Stomach (tissue), 4 donors: ENCODE results near the gene KIF21A.

Experiments used
- CTCF ChIP-seq, 7 experiments: fragments of 450-650 bp in 4 of 7; fragments of 200-600 bp in 3 of 7; sonication (generic) in 3 of 7; IDR thresholded peaks; one replicate each; pipeline ENCODE4 v1.5.1; 2016 to 2019; ENCODE audit warnings: antibody characterized with exemption in 7 of 7, control low read depth in 2 of 7, mild to moderate bottlenecking in 1 of 7
- POLR2AphosphoS5 ChIP-seq, 3 donors: sonication (generic); formaldehyde crosslinking; IDR thresholded peaks; one replicate each; pipeline ENCODE4 v1.6.1; 2016; ENCODE audit warnings: antibody characterized with exemption in 3 of 3

GRCh38 chr12:39332661-39333175 lies 110.2 kb downstream of the KIF21A start:
- TF ChIP-seq CTCF (IDR thresholded peaks at IDR 0.05) (no peak), POLR2AphosphoS5 (IDR thresholded peaks at IDR 0.05) (no peak)
